Measurements from ENCODE around the gene ANKRD55.

DNA sequence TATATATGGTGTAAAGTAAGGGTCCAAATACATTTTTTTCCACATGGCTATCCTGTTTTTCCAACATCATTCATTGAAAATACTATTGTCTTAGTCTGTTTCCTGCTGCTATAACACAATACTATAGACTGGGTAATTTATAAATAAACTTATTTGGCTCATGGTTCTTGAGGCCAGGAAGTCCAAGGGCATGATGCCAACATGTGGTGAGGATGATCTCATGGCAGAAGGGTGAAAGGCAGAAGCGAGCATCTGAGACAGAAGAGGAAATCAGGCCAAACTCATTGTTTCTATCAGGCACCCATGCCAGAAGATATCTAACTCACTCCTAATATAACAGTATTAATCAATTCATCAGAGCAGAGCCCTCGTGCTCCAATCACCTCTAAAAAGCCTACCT, 42.6 kb downstream of the ANKRD55 start:
- TF ChIP-seq RAD21 (IDR thresholded peaks at IDR 0.05 in 1 of 2, conservative IDR thresholded peaks at IDR 0.05 in 1 of 2; ENCODE audit: low read depth in 2 of 2, low read length in 2 of 2) (no peak), SP1 (IDR thresholded peaks at IDR 0.05; ENCODE audit: low read depth, low read length) (no peak), RXRA (IDR thresholded peaks at IDR 0.05; ENCODE audit: insufficient read depth, low read depth, low read length) (no peak), RFX5 (IDR thresholded peaks at IDR 0.05; ENCODE audit: borderline replicate concordance, low read depth, low read length) (no peak)
